Measurements from ENCODE around the gene ADGRG3. TPM values are rescaled to one million over a fixed set of nuclear protein-coding genes. Genes with fewer than 3 reads are reported as not detected.
"Not testable (repeated sequence)": the region's sequence is repeated elsewhere in the genome, so short reads cannot be mapped to it uniquely, and the experiment has no call there.

The ADGRG3 gene
- total RNA-seq, 4 donors from 2014 or later: 2.0 to 9.6 (median 3.7) TPM

DNA sequence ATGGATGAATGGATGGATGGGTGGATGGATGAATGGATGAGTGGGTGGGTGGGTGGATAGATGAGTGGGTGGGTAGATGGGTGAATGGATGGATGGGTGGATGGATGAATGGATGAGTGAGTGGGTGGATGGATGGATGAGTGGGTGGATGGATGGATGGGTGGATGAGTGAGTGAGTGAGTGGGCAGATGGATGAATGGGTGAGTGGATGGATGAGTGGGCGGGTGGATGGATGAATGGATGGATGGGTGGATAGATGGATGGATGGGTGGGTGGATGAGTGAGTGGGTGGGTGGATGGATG, 61.0 kb downstream of the ADGRG3 start:
- Histone ChIP-seq H3K36me3 (no peaks in the 10 kb centered on the region), H3K27ac (replicated peaks in 1 of 4) (no peak overlapping the region), H3K9me3 (no peaks in the 10 kb centered on the region), H3K4me3 (no peak overlapping the region), H3K27me3 (peaks cover 0 to 5% (median 0%) of the 10 kb centered on the region in 4 donors), H3K4me1 (peaks cover 0 to 3% (median under 1%) of the 10 kb centered on the region in 4 donors)
- no peak for DNase-seq (ENCODE audit: extremely low spot score)
- intact Hi-C loops (cut with DNase I): no loop called here
- WGBS: 86% methylated on average over 1 of the region's 1 CpG
- TF ChIP-seq EP300 (IDR thresholded peaks at IDR 0.05) (no peak), POLR2A (IDR thresholded peaks at IDR 0.05; ENCODE audit: low read depth) (no peak), POLR2AphosphoS5 (IDR thresholded peaks at IDR 0.05) (no peak)
- TF ChIP-seq, protein P1, sequence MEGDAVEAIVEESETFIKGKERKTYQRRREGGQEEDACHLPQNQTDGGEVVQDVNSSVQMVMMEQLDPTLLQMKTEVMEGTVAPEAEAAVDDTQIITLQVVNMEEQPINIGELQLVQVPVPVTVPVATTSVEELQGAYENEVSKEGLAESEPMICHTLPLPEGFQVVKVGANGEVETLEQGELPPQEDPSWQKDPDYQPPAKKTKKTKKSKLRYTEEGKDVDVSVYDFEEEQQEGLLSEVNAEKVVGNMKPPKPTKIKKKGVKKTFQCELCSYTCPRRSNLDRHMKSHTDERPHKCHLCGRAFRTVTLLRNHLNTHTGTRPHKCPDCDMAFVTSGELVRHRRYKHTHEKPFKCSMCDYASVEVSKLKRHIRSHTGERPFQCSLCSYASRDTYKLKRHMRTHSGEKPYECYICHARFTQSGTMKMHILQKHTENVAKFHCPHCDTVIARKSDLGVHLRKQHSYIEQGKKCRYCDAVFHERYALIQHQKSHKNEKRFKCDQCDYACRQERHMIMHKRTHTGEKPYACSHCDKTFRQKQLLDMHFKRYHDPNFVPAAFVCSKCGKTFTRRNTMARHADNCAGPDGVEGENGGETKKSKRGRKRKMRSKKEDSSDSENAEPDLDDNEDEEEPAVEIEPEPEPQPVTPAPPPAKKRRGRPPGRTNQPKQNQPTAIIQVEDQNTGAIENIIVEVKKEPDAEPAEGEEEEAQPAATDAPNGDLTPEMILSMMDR (IDR thresholded peaks at IDR 0.05): no peak

DNA sequence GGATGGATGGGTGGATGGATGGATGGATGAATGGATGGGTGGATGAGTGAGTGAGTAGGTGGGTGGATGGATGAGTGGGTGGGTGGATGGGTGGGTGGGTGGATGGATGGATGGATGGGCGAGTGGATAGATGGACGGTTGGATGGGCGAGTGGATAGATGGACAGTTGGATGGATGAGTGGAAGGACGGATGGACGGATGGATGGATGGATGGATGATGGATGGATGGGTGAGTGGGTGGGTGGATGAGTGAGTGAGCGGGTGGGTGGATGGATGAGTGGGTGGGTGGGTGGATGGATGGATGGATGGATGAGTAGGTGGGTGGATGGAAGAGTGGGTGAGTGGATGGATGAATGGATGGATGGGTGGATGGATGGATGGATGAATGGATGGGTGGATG, 61.7 kb downstream of the ADGRG3 start:
- not testable (repeated sequence) for H3K4me3 ChIP-seq; H3K36me3 ChIP-seq; DNase-seq (ENCODE audit: extremely low spot score); H3K27me3 ChIP-seq; H3K27ac ChIP-seq (replicated peaks in 1 of 4); H3K9me3 ChIP-seq
- peaks cover 6 to 10% (median 8%) of the 10 kb centered on the region in 4 donors for H3K4me1 ChIP-seq
- 95% methylated on average over 6 of the region's 6 CpGs for WGBS
- intact Hi-C loops (cut with DNase I): loop anchor here (10.0 kb wide), 2 partner anchors 255 to 395 kb away; partner anchors contain the start of gene CFAP20

DNA sequence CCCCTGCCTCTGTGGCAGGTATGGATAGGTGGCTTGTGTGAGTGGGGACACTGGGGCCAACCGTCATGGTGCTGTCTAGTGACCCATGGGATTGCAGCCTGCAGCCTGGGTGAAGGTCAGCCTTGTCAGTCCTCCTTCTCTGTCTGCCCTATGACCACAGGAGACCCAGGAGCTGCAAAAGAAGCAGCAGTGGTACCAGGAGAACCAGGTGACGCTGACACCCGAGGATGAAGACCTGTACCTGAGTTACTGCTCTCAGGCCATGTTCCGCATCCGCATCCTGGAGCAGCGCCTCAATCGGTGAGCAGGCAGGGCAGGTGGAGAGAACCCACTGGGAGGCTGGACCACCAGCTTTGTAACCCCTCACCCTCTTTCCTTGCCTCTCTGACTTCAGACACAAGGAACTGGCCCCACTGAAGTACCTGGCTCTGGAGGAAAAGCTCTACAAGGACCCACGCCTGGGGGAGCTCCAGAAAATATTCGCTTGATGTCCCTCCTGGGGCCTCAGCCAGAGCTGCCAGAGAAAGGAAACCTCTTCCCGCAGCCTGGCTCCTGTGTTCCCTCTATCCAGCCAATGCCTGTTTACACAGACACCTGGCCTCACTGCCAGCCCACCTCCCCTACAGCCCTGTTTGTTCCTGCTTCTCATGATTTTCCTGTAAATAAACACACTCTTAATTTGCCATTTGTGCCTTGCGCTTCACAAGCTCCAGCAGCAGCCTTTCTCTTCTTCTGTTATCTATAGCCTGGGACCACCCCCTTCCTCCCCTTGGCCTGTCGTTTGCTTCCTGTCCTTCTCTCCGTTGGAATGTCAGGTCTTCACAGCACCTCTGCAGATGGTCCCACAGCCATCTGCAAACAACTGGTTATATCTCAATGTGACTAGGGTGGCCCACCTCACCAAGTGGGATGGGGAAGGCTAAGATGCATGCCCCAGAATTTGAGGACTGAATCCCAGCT, 62.9 kb downstream of the ADGRG3 start:
- no peak for DNase-seq (ENCODE audit: extremely low spot score)
- Histone ChIP-seq H3K9me3 (no peaks in the 10 kb centered on the region), H3K4me3 (no peak overlapping the region), H3K27me3 (no peaks in the 10 kb centered on the region), H3K4me1 (peaks cover 7 to 14% (median 10%) of the 10 kb centered on the region in 4 donors), H3K27ac (replicated peaks in 1 of 4) (no peak overlapping the region), H3K36me3 (no peaks in the 10 kb centered on the region)
- TF ChIP-seq POLR2A (IDR thresholded peaks at IDR 0.05; ENCODE audit: low read depth): no peak
- TF ChIP-seq, protein P1 (IDR thresholded peaks at IDR 0.05): no peak
- TF ChIP-seq POLR2AphosphoS5 (IDR thresholded peaks at IDR 0.05): no peak
- no peak for TF ChIP-seq EP300 (IDR thresholded peaks at IDR 0.05)
- 61% methylated on average over 12 of the region's 13 CpGs for WGBS
- intact Hi-C loops (cut with DNase I): loop anchor here (10.0 kb wide), 2 partner anchors 254 to 394 kb away; partner anchors contain the start of gene CFAP20

GRCh38 chr16:57732037-57732436, 63.9 kb downstream of the ADGRG3 start:
- H3K36me3 ChIP-seq: no peaks in the 10 kb centered on the region
- 60% methylated on average over 2 of the region's 2 CpGs for WGBS
- DNase-seq (ENCODE audit: extremely low spot score): no peak
- H3K9me3 ChIP-seq: no peaks in the 10 kb centered on the region
- H3K4me1 ChIP-seq: peaks cover 17 to 24% (median 20%) of the 10 kb centered on the region in 4 donors
- H3K4me3 ChIP-seq: no peak overlapping the region
- no peak overlapping the region for H3K27ac ChIP-seq (replicated peaks in 1 of 4)
- no peaks in the 10 kb centered on the region for H3K27me3 ChIP-seq
- TF ChIP-seq, protein P1 (IDR thresholded peaks at IDR 0.05): no peak
- TF ChIP-seq POLR2AphosphoS5 (IDR thresholded peaks at IDR 0.05): no peak
- TF ChIP-seq EP300 (IDR thresholded peaks at IDR 0.05): no peak
- no peak for TF ChIP-seq POLR2A (IDR thresholded peaks at IDR 0.05; ENCODE audit: low read depth)
- intact Hi-C loops (cut with DNase I): loop anchor here (10.0 kb wide), 2 partner anchors 253 to 393 kb away; partner anchors contain the start of gene CFAP20

GRCh38 chr16:57732714-57733113, 64.6 kb downstream of the ADGRG3 start:
- no peak overlapping the region for H3K27ac ChIP-seq (replicated peaks in 1 of 4)
- 75% methylated on average over 2 of the region's 2 CpGs for WGBS

More at GRCh38 chr16:57732714-57733113, 64.6 kb downstream of the ADGRG3 start:
- H3K4me3 ChIP-seq: no peak overlapping the region
- no peaks in the 10 kb centered on the region for H3K27me3 ChIP-seq
- no peak for DNase-seq (ENCODE audit: extremely low spot score)
- intact Hi-C loops (cut with DNase I): loop anchor here (10.0 kb wide), 2 partner anchors 252 to 392 kb away; partner anchors contain the start of gene CFAP20
- H3K9me3 ChIP-seq: no peaks in the 10 kb centered on the region
- H3K4me1 ChIP-seq: peaks cover 18 to 31% (median 25%) of the 10 kb centered on the region in 4 donors
- TF ChIP-seq POLR2AphosphoS5 (IDR thresholded peaks at IDR 0.05): no peak
- no peak for TF ChIP-seq EP300 (IDR thresholded peaks at IDR 0.05)
- TF ChIP-seq, protein P1 (IDR thresholded peaks at IDR 0.05): no peak
- TF ChIP-seq POLR2A (IDR thresholded peaks at IDR 0.05; ENCODE audit: low read depth): no peak
- H3K36me3 ChIP-seq: no peaks in the 10 kb centered on the region
